Transverse colon (tissue), 4 donors: ENCODE results near the gene ACAN. TPM values are rescaled to one million over a fixed set of nuclear protein-coding genes. Genes with fewer than 3 reads are reported as not detected.

ENCODE experiments used
- DNase-seq: peaks from one replicate; pipeline ENCODE4 v3.0.0-alpha.2; 2019
- H3K27ac ChIP-seq, 4 donors: fragments of 200-600 bp; sonication (generic); 2 replicates each; pipeline ENCODE4 v1.5.1; 2016 to 2018; ENCODE audit warnings: inconsistent platforms in 4 of 4
- H3K27me3 ChIP-seq: fragments of 200-600 bp; sonication (generic); 2 replicates; pipeline ENCODE4 v1.5.1; 2017; ENCODE audit warnings: inconsistent platforms
- H3K36me3 ChIP-seq, 4 donors: fragments of 200-600 bp; sonication (generic); 2 replicates each; pipeline ENCODE4 v1.5.1; 2017 to 2019; ENCODE audit warnings: inconsistent platforms in 4 of 4
- H3K4me1 ChIP-seq, 4 donors: fragments of 200-600 bp; sonication (generic); 2 replicates each; pipeline ENCODE4 v1.5.1; 2017 to 2020; ENCODE audit warnings: inconsistent platforms in 4 of 4
- H3K4me3 ChIP-seq, 4 donors: fragments of 200-600 bp; sonication (generic); 1 replicate in 1 of 4; 2 replicates in 3 of 4; pipeline versions ENCODE4 v1.5.1 to v1.6.1; 2017 to 2019; ENCODE audit warnings: inconsistent platforms in 4 of 4
- H3K9me3 ChIP-seq, 2 donors: fragments of 200-600 bp; sonication (generic); 2 replicates each; pipeline ENCODE4 v1.5.1; 2017 to 2019; ENCODE audit warnings: inconsistent platforms in 2 of 2
- CTCF ChIP-seq, 5 experiments: fragments of 200-600 bp in 3 of 5; fragments of 450-650 bp in 2 of 5; sonication (generic) in 3 of 5; IDR thresholded peaks; 1 replicate in 2 of 5; 2 replicates in 3 of 5; pipeline ENCODE4 v1.5.1; 2016 to 2017; ENCODE audit warnings: antibody characterized with exemption in 5 of 5, inconsistent platforms in 3 of 5, mild to moderate bottlenecking in 2 of 5, moderate library complexity in 1 of 5
- EP300 ChIP-seq: sonication (generic); formaldehyde crosslinking; IDR thresholded peaks from one replicate; pipeline ENCODE4 v1.6.1; 2017; ENCODE audit warnings: antibody characterized with exemption, low read depth
- POLR2A ChIP-seq: fragments of 450-650 bp; IDR thresholded peaks from one replicate; pipeline ENCODE4 v1.6.1; 2016; ENCODE audit warnings: antibody characterized with exemption, mild to moderate bottlenecking, moderate library complexity
- POLR2AphosphoS5 ChIP-seq, 3 donors: sonication (generic); formaldehyde crosslinking; IDR thresholded peaks; one replicate each; pipeline ENCODE4 v1.6.1; 2016; ENCODE audit warnings: antibody characterized with exemption in 3 of 3
- WGBS, 2 donors: methylation state at CpG; one replicate each; pipeline ENCODE4 v1.1.5; 2018; ENCODE audit warnings: low coverage in 1 of 2; 5-methylcytosine and 5-hydroxymethylcytosine counted together
- in situ Hi-C, 4 donors: fragments of 200-750 bp; cut with MboI; loops; one replicate each; pipeline versions ENCODE4 v1.15.0 to v1.15.1; 2017; ENCODE audit warnings: low sequenced_read_pairs in 3 of 4, low pct_ligation_motif_present in 1 of 4, low pct_unique_long_range_greater_than_20kb in 1 of 4
- intact Hi-C: fragments of 100-400 bp; cut with DNase I; formaldehyde crosslinking; loops from one replicate; pipeline ENCODE4 v1.15.1; 2023; ENCODE audit warnings: low total_unique reads
- total RNA-seq, 4 donors: library from RNA; depleted of rRNA; stranded (reverse); fragments of >200 nt; gene quantifications; one replicate each; pipeline ENCODE4 v1.1.0, GENCODE V29; 2016

ACAN gene
- total RNA-seq, 4 donors from 2014 or later, result 0.14 TPM; not detected in 3

- Histone ChIP-seq H3K4me1 (no peaks in the 10 kb centered on the region), H3K4me3 (no peak overlapping the region), H3K27me3 (peaks cover 7% of the 10 kb centered on the region), H3K9me3 (no peaks in the 10 kb centered on the region), H3K36me3 (no peaks in the 10 kb centered on the region), H3K27ac (no peak overlapping the region)
- in situ Hi-C loops, result no loop called here
- TF ChIP-seq POLR2AphosphoS5 (IDR thresholded peaks at IDR 0.05) (no peak), POLR2A (no peak), CTCF (IDR thresholded peaks at IDR 0.05) (no peak), EP300 (no peak)
- no peak for DNase-seq
- intact Hi-C loops, result no loop called here
- 61% methylated on average over 3 of the region's 4 CpGs; no CpG with 5 or more reads in 1 of the 2 donors for WGBS, 2 donors
Observed at GRCh38 chr15:88812133-88812532, 8.9 kb downstream of the ACAN start.

- peaks cover 3% of the 10 kb centered on the region for H3K27me3 ChIP-seq
- no peaks in the 10 kb centered on the region for H3K9me3 ChIP-seq
- H3K4me3 ChIP-seq, result no peak overlapping the region
- DNase-seq, result no peak
- no peak overlapping the region for H3K27ac ChIP-seq
- WGBS, 2 donors, result 40 to 74% methylated on average over 1 to 4 of the region's 4 CpGs
- in situ Hi-C loops, result no loop called here
- intact Hi-C loops, result no loop called here
- no peaks in the 10 kb centered on the region for H3K36me3 ChIP-seq
- TF ChIP-seq CTCF (IDR thresholded peaks at IDR 0.05) (no peak), POLR2AphosphoS5 (IDR thresholded peaks at IDR 0.05) (no peak), EP300 (no peak), POLR2A (no peak)
- no peaks in the 10 kb centered on the region for H3K4me1 ChIP-seq
Observed at GRCh38 chr15:88813960-88814359, 10.7 kb downstream of the ACAN start.

GRCh38 chr15:88814393-88814792, 11.2 kb downstream of the ACAN start:
- Histone ChIP-seq H3K36me3 (no peaks in the 10 kb centered on the region), H3K27ac (no peak overlapping the region), H3K27me3 (peaks cover 3% of the 10 kb centered on the region), H3K4me3 (no peak overlapping the region), H3K4me1 (no peaks in the 10 kb centered on the region), H3K9me3 (no peaks in the 10 kb centered on the region)
- in situ Hi-C loops (no loop called here), intact Hi-C loops (no loop called here)
- WGBS, 2 donors, result 92% methylated on average over 6 of the region's 6 CpGs; no CpG with 5 or more reads in 1 of the 2 donors
- DNase-seq, result no peak
- no peak for TF ChIP-seq POLR2A
- TF ChIP-seq CTCF (IDR thresholded peaks at IDR 0.05), result no peak
- TF ChIP-seq POLR2AphosphoS5 (IDR thresholded peaks at IDR 0.05), result no peak
- no peak for TF ChIP-seq EP300

GRCh38 chr15:88818920-88819319, 15.7 kb downstream of the ACAN start:
- H3K27me3 ChIP-seq, result no peaks in the 10 kb centered on the region
- in situ Hi-C loops, result no loop called here
- intact Hi-C loops, result no loop called here

More at GRCh38 chr15:88818920-88819319, 15.7 kb downstream of the ACAN start:
- no peak for DNase-seq
- H3K36me3 ChIP-seq, result no peaks in the 10 kb centered on the region
- no peak overlapping the region for H3K4me3 ChIP-seq
- no peak overlapping the region for H3K27ac ChIP-seq
- H3K9me3 ChIP-seq, result no peaks in the 10 kb centered on the region
- TF ChIP-seq CTCF (IDR thresholded peaks at IDR 0.05) (no peak), POLR2AphosphoS5 (IDR thresholded peaks at IDR 0.05) (no peak), EP300 (no peak), POLR2A (no peak)
- no peaks in the 10 kb centered on the region for H3K4me1 ChIP-seq
- 20 to 61% methylated on average over 1 to 2 of the region's 2 CpGs for WGBS, 2 donors
